ENCODE data around the gene INIP. TPM values are rescaled to one million over a fixed set of nuclear protein-coding genes. Genes with fewer than 3 reads are reported as not detected.

The INIP gene
- total RNA-seq, 1 experiment from 2014 or later, result 16.0 TPM

- TF ChIP-seq FOXP4 (CRISPR knock-in tag; IDR thresholded peaks at IDR 0.05) (no peak), NR2C2 (CRISPR knock-in tag; IDR thresholded peaks at IDR 0.05) (no peak), PREB (CRISPR knock-in tag; IDR thresholded peaks at IDR 0.05; ENCODE audit: borderline replicate concordance) (no peak), MYBL2 (CRISPR knock-in tag; IDR thresholded peaks at IDR 0.05) (no peak), PRDM15 (CRISPR knock-in tag; IDR thresholded peaks at IDR 0.05) (no peak), FOXJ3 (CRISPR knock-in tag; IDR thresholded peaks at IDR 0.05; ENCODE audit: borderline replicate concordance) (no peak), ATF6 (CRISPR knock-in tag; IDR thresholded peaks at IDR 0.05) (no peak), SP1 (CRISPR knock-in tag; conservative IDR thresholded peaks at IDR 0.05) (peak; percentile 89), GRHL2 (CRISPR knock-in tag; IDR thresholded peaks at IDR 0.05; ENCODE audit: insufficient replicate concordance, severe bottlenecking) (no peak), ERG (CRISPR knock-in tag; IDR thresholded peaks at IDR 0.05) (no peak), ZNF317 (CRISPR knock-in tag; IDR thresholded peaks at IDR 0.05; ENCODE audit: borderline replicate concordance, low read depth) (no peak), NFATC4 (CRISPR knock-in tag; IDR thresholded peaks at IDR 0.05) (no peak), ZNF121 (CRISPR knock-in tag; IDR thresholded peaks at IDR 0.05) (no peak), HMGXB4 (CRISPR knock-in tag; IDR thresholded peaks at IDR 0.05) (no peak; the same call in 1 of the 2 replicates), ZNF263 (CRISPR knock-in tag; IDR thresholded peaks at IDR 0.05; ENCODE audit: low read depth) (no peak), FOXP1 (CRISPR knock-in tag; IDR thresholded peaks at IDR 0.05; ENCODE audit: borderline replicate concordance) (no peak), AR (CRISPR knock-in tag; IDR thresholded peaks at IDR 0.05) (no peak), RELA (CRISPR knock-in tag; IDR thresholded peaks at IDR 0.05; ENCODE audit: borderline replicate concordance) (no peak), ZNF396 (CRISPR knock-in tag; IDR thresholded peaks at IDR 0.05; ENCODE audit: borderline replicate concordance) (no peak), SMAD3 (CRISPR knock-in tag; IDR thresholded peaks at IDR 0.05; ENCODE audit: borderline replicate concordance) (no peak), JUN (CRISPR knock-in tag; IDR thresholded peaks at IDR 0.05) (no peak), TCF7 (CRISPR knock-in tag; IDR thresholded peaks at IDR 0.05; ENCODE audit: low read depth) (no peak), USF1 (CRISPR knock-in tag; IDR thresholded peaks at IDR 0.05) (0 out of 2 replicates have a peak, but pooled peaks have one; percentile 10)
These were observed at the start of gene INIP (continued) for GRCh38 chr9:112717661-112718331.
